ENCODE data around the gene OSBP2.
"Not testable (repeated sequence)": the region's sequence is repeated elsewhere in the genome, so short reads cannot be mapped to it uniquely, and the experiment has no call there.

The OSBP2 gene

GRCh38 chr22:30728826-30729225 is 34.2 kb downstream of the OSBP2 start:
- Histone ChIP-seq H3K27ac (ENCODE audit: low read depth, low read length) (no peak overlapping the region), H2AK5ac (ENCODE audit: low read length) (no peak overlapping the region), H3K18ac (ENCODE audit: low read length) (no peak overlapping the region), H3K36me3 (ENCODE audit: control insufficient read depth, insufficient read depth, low read length) (no peaks in the 10 kb centered on the region), H3K56ac (ENCODE audit: low read length) (no peak overlapping the region), H3K79me1 (ENCODE audit: low read length) (no peaks in the 10 kb centered on the region), H3K4me2 (ENCODE audit: low read length) (no peak overlapping the region), H3K79me2 (ENCODE audit: control insufficient read depth, insufficient read depth, low read length) (no peaks in the 10 kb centered on the region), H3K4ac (ENCODE audit: low read depth, low read length) (no peak overlapping the region), H3K4me3 (ENCODE audit: low read length) (no peak overlapping the region), H2BK120ac (ENCODE audit: low read depth, low read length) (no peak overlapping the region), H4K8ac (ENCODE audit: low read depth, low read length) (no peak overlapping the region), H4K5ac (ENCODE audit: low read length) (no peak overlapping the region), H3K9ac (ENCODE audit: low read length) (no peak overlapping the region), H3K23ac (ENCODE audit: low read length) (no peak overlapping the region), H2BK5ac (ENCODE audit: low read length) (no peak overlapping the region), H3K4me1 (ENCODE audit: control insufficient read depth, low read depth, low read length) (no peaks in the 10 kb centered on the region), H3K27me3 (ENCODE audit: insufficient read depth, low read length, poor library complexity) (no peaks in the 10 kb centered on the region), H2BK15ac (replicated peaks; ENCODE audit: low read depth) (no peak overlapping the region)
- WGBS (ENCODE audit: extremely low coverage, insufficient coverage, low lambda C conversion rate), result no CpG with 5 or more reads among the region's 2 CpGs
- DNase-seq, result no peak

GRCh38 chr22:30731658-30732057 is 37.0 kb downstream of the OSBP2 start:
- Histone ChIP-seq H3K18ac (ENCODE audit: low read length) (no peak overlapping the region), H4K8ac (ENCODE audit: low read depth, low read length) (no peak overlapping the region), H3K4ac (ENCODE audit: low read depth, low read length) (no peak overlapping the region), H3K56ac (ENCODE audit: low read length) (no peak overlapping the region), H2BK15ac (replicated peaks; ENCODE audit: low read depth) (no peak overlapping the region), H3K27ac (ENCODE audit: low read depth, low read length) (no peak overlapping the region), H3K4me1 (ENCODE audit: control insufficient read depth, low read depth, low read length) (no peaks in the 10 kb centered on the region), H3K4me2 (ENCODE audit: low read length) (no peak overlapping the region), H3K36me3 (ENCODE audit: control insufficient read depth, insufficient read depth, low read length) (no peaks in the 10 kb centered on the region), H3K79me2 (ENCODE audit: control insufficient read depth, insufficient read depth, low read length) (no peaks in the 10 kb centered on the region), H2AK5ac (ENCODE audit: low read length) (no peak overlapping the region), H2BK5ac (ENCODE audit: low read length) (no peak overlapping the region), H3K4me3 (ENCODE audit: low read length) (no peak overlapping the region), H3K9ac (ENCODE audit: low read length) (no peak overlapping the region), H3K79me1 (ENCODE audit: low read length) (no peaks in the 10 kb centered on the region), H3K23ac (ENCODE audit: low read length) (no peak overlapping the region), H2BK120ac (ENCODE audit: low read depth, low read length) (no peak overlapping the region), H3K27me3 (ENCODE audit: insufficient read depth, low read length, poor library complexity) (no peaks in the 10 kb centered on the region), H4K5ac (ENCODE audit: low read length) (no peak overlapping the region)
- no CpG with 5 or more reads among the region's 6 CpGs for WGBS (ENCODE audit: extremely low coverage, insufficient coverage, low lambda C conversion rate)
- DNase-seq, result no peak

- no peak overlapping the region for H3K4me3 ChIP-seq (ENCODE audit: low read length)
- no peak for DNase-seq
- H3K4me2 ChIP-seq (ENCODE audit: low read length), result no peak overlapping the region
Observed at GRCh38 chr22:30732426-30732825, 37.8 kb downstream of the OSBP2 start.

DNA sequence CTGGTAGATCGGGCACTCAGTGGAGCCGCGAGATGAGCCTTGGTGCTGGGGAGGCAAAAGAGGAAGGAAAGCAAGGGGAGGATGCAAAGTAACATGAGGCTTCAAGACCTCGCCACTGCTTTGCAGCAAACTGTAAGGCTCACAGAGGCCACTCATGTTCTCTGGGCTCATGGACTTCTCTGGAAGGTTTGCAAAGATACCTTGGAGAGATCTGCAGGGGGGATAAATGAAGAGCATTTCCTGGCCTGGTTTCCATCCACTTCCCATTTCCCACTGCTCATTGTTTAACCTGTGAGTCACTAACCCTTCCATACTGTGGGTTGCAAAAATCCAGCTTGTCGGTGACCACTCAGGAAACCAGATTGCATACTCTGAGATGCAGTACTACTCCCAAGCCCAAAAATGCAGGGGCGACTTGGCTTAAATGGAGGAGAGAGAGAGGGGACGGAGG is 38.5 kb downstream of the OSBP2 start:
- Histone ChIP-seq H3K56ac (ENCODE audit: low read length) (no peak overlapping the region), H3K4me3 (ENCODE audit: low read length) (no peak overlapping the region), H3K36me3 (ENCODE audit: control insufficient read depth, insufficient read depth, low read length) (no peaks in the 10 kb centered on the region), H3K4me2 (ENCODE audit: low read length) (no peak overlapping the region), H4K8ac (ENCODE audit: low read depth, low read length) (no peak overlapping the region), H2BK5ac (ENCODE audit: low read length) (no peak overlapping the region), H3K23ac (ENCODE audit: low read length) (no peak overlapping the region), H3K79me1 (ENCODE audit: low read length) (no peaks in the 10 kb centered on the region), H4K5ac (ENCODE audit: low read length) (no peak overlapping the region), H2AK5ac (ENCODE audit: low read length) (no peak overlapping the region), H3K9ac (ENCODE audit: low read length) (no peak overlapping the region), H3K4ac (ENCODE audit: low read depth, low read length) (no peak overlapping the region), H3K4me1 (ENCODE audit: control insufficient read depth, low read depth, low read length) (no peaks in the 10 kb centered on the region), H2BK120ac (ENCODE audit: low read depth, low read length) (no peak overlapping the region), H2BK15ac (replicated peaks; ENCODE audit: low read depth) (no peak overlapping the region), H3K79me2 (ENCODE audit: control insufficient read depth, insufficient read depth, low read length) (no peaks in the 10 kb centered on the region), H3K27me3 (ENCODE audit: insufficient read depth, low read length, poor library complexity) (no peaks in the 10 kb centered on the region), H3K27ac (ENCODE audit: low read depth, low read length) (no peak overlapping the region), H3K18ac (ENCODE audit: low read length) (no peak overlapping the region)
- WGBS (ENCODE audit: extremely low coverage, insufficient coverage, low lambda C conversion rate), result no CpG with 5 or more reads among the region's 7 CpGs
- no peak for DNase-seq

More at GRCh38 chr22:30732426-30732825, 37.8 kb downstream of the OSBP2 start:
- no peak overlapping the region for H4K8ac ChIP-seq (ENCODE audit: low read depth, low read length)
- H3K4me1 ChIP-seq (ENCODE audit: control insufficient read depth, low read depth, low read length), result no peaks in the 10 kb centered on the region
- H2BK15ac ChIP-seq (replicated peaks; ENCODE audit: low read depth), result no peak overlapping the region
- H3K18ac ChIP-seq (ENCODE audit: low read length), result no peak overlapping the region
- no peak overlapping the region for H3K56ac ChIP-seq (ENCODE audit: low read length)
- no peak overlapping the region for H4K5ac ChIP-seq (ENCODE audit: low read length)
- no peaks in the 10 kb centered on the region for H3K79me2 ChIP-seq (ENCODE audit: control insufficient read depth, insufficient read depth, low read length)
- no peak overlapping the region for H2BK120ac ChIP-seq (ENCODE audit: low read depth, low read length)
- H2AK5ac ChIP-seq (ENCODE audit: low read length), result no peak overlapping the region
- H3K23ac ChIP-seq (ENCODE audit: low read length), result peak overlapping the region; percentile 45
- no peaks in the 10 kb centered on the region for H3K27me3 ChIP-seq (ENCODE audit: insufficient read depth, low read length, poor library complexity)
- no peaks in the 10 kb centered on the region for H3K36me3 ChIP-seq (ENCODE audit: control insufficient read depth, insufficient read depth, low read length)
- no peaks in the 10 kb centered on the region for H3K79me1 ChIP-seq (ENCODE audit: low read length)
- no peak overlapping the region for H3K27ac ChIP-seq (ENCODE audit: low read depth, low read length)
- H3K9ac ChIP-seq (ENCODE audit: low read length), result no peak overlapping the region
- no CpG with 5 or more reads among the region's 5 CpGs for WGBS (ENCODE audit: extremely low coverage, insufficient coverage, low lambda C conversion rate)
- no peak overlapping the region for H2BK5ac ChIP-seq (ENCODE audit: low read length)
- H3K4ac ChIP-seq (ENCODE audit: low read depth, low read length), result no peak overlapping the region

- H4K8ac ChIP-seq (ENCODE audit: low read depth, low read length); DNase-seq; H2AK5ac ChIP-seq (ENCODE audit: low read length); H3K27me3 ChIP-seq (ENCODE audit: insufficient read depth, low read length, poor library complexity); H3K79me1 ChIP-seq (ENCODE audit: low read length); H3K56ac ChIP-seq (ENCODE audit: low read length); H3K9ac ChIP-seq (ENCODE audit: low read length); H2BK120ac ChIP-seq (ENCODE audit: low read depth, low read length); H3K4me2 ChIP-seq (ENCODE audit: low read length); H4K5ac ChIP-seq (ENCODE audit: low read length); H3K4ac ChIP-seq (ENCODE audit: low read depth, low read length); H3K18ac ChIP-seq (ENCODE audit: low read length); H2BK5ac ChIP-seq (ENCODE audit: low read length); H2BK15ac ChIP-seq (replicated peaks; ENCODE audit: low read depth); H3K36me3 ChIP-seq (ENCODE audit: control insufficient read depth, insufficient read depth, low read length); H3K27ac ChIP-seq (ENCODE audit: low read depth, low read length); H3K4me1 ChIP-seq (ENCODE audit: control insufficient read depth, low read depth, low read length); H3K4me3 ChIP-seq (ENCODE audit: low read length); H3K79me2 ChIP-seq (ENCODE audit: control insufficient read depth, insufficient read depth, low read length); H3K23ac ChIP-seq (ENCODE audit: low read length): not testable (repeated sequence)
- no CpG with 5 or more reads among the region's 7 CpGs for WGBS (ENCODE audit: extremely low coverage, insufficient coverage, low lambda C conversion rate)
Observed at GRCh38 chr22:30740007-30740406, 45.3 kb downstream of the OSBP2 start.

GRCh38 chr22:30740511-30740910 is 45.8 kb downstream of the OSBP2 start:
- not testable (repeated sequence) for H2AK5ac ChIP-seq (ENCODE audit: low read length); H2BK120ac ChIP-seq (ENCODE audit: low read depth, low read length); H2BK5ac ChIP-seq (ENCODE audit: low read length); H3K27ac ChIP-seq (ENCODE audit: low read depth, low read length); H3K18ac ChIP-seq (ENCODE audit: low read length); H4K5ac ChIP-seq (ENCODE audit: low read length); H3K4me3 ChIP-seq (ENCODE audit: low read length); H4K8ac ChIP-seq (ENCODE audit: low read depth, low read length); H3K27me3 ChIP-seq (ENCODE audit: insufficient read depth, low read length, poor library complexity); DNase-seq; H3K36me3 ChIP-seq (ENCODE audit: control insufficient read depth, insufficient read depth, low read length); H3K9ac ChIP-seq (ENCODE audit: low read length); H3K79me2 ChIP-seq (ENCODE audit: control insufficient read depth, insufficient read depth, low read length); H2BK15ac ChIP-seq (replicated peaks; ENCODE audit: low read depth); H3K79me1 ChIP-seq (ENCODE audit: low read length); H3K23ac ChIP-seq (ENCODE audit: low read length); H3K4me2 ChIP-seq (ENCODE audit: low read length); H3K4ac ChIP-seq (ENCODE audit: low read depth, low read length); H3K4me1 ChIP-seq (ENCODE audit: control insufficient read depth, low read depth, low read length); H3K56ac ChIP-seq (ENCODE audit: low read length)
- no CpG with 5 or more reads among the region's 5 CpGs for WGBS (ENCODE audit: extremely low coverage, insufficient coverage, low lambda C conversion rate)

All from mesendoderm (in vitro differentiated cells).